Hepatocyte (in vitro differentiated cells): Measurements from ENCODE around the gene TMEM168.

Experiments
- CTCF ChIP-seq: fragments of 200-600 bp; sonication (generic); IDR thresholded peaks from 2 replicates; pipeline ENCODE4 v1.5.1; 2016; ENCODE audit warnings: antibody characterized with exemption, mild to moderate bottlenecking; ENCODE audit not compliant: poor library complexity
- EZH2 ChIP-seq: fragments of 200-600 bp; sonication (generic); IDR thresholded peaks from 2 replicates; pipeline ENCODE4 v1.6.1; 2016; ENCODE audit warnings: antibody characterized with exemption, mild to moderate bottlenecking, borderline replicate concordance

- no peak for TF ChIP-seq CTCF
- no peak for TF ChIP-seq EZH2
These were observed 49.5 kb downstream of the TMEM168 start for GRCh38 chr7:112740667-112741066.
